ENCODE measurements around the gene SGCD. TPM values are rescaled to one million over a fixed set of nuclear protein-coding genes. Genes with fewer than 3 reads are reported as not detected.

Gene SGCD
- total RNA-seq, 1 experiment from 2014 or later = not detected

DNA sequence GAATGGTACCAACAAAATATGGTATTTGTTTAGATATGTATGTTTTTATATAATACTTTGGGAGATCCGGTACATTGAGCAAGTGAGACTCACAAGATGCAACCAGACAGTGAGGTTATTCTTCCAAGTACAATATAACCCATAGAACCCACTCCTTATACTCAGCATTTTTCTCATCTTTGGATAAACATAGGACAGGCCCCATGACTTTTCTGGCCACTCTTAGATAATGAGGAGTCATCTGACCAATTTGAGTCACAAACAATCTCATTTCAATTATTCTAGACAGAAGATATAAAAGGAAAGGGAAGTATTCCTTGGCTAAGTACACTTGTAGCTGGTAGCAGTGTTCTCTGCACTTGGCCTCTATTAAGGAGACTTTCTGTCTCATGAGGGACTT is 150.2 kb downstream of the SGCD start:
- no peaks in the 10 kb centered on the region for H3K79me2 ChIP-seq (ENCODE audit: insufficient read depth, low read length)
- no peaks in the 10 kb centered on the region for H3K9me2 ChIP-seq (ENCODE audit: insufficient read depth)
- H3K4me3 ChIP-seq (replicated peaks in 1 of 2; ENCODE audit: low read depth in 1 of 2, low read length in 2 of 2) = no peak overlapping the region
- no peaks in the 10 kb centered on the region for H3K4me1 ChIP-seq (ENCODE audit: control insufficient read depth in 1 of 2, insufficient read depth in 2 of 2, low read length in 2 of 2)
- no peak overlapping the region for H2AFZ ChIP-seq (ENCODE audit: low read depth, low read length, poor library complexity, severe bottlenecking)
- TF ChIP-seq RAD21 (IDR thresholded peaks at IDR 0.05; ENCODE audit: low read depth) (no peak), REST (IDR thresholded peaks at IDR 0.05; ENCODE audit: low read depth) (no peak), EZH2 (IDR thresholded peaks at IDR 0.05) (no peak)
- H3K36me3 ChIP-seq (ENCODE audit: control insufficient read depth in 1 of 2, insufficient read depth in 2 of 2, low read length in 2 of 2) = no peaks in the 10 kb centered on the region
- no peaks in the 10 kb centered on the region for H3K27me3 ChIP-seq (ENCODE audit: insufficient read depth, low read length)
- no peak overlapping the region for H3K9ac ChIP-seq (ENCODE audit: low read length)
- H4K20me1 ChIP-seq (ENCODE audit: insufficient read depth) = no peaks in the 10 kb centered on the region
- intact Hi-C loops (cut with micrococcal nuclease) = no loop called here
- H3K27ac ChIP-seq (ENCODE audit: low read depth, low read length) = no peak overlapping the region
- RAD21 ChIA-PET (ENCODE audit: low non-redundant PET in 1 of 2, low total read pairs in 2 of 2, uncharacterized antibody in 2 of 2, unreplicated experiment in 2 of 2) = no interaction called here
- CTCF ChIA-PET = no interaction called here
- ATAC-seq (no peak), DNase-seq (ENCODE audit: low read depth, low spot score) (no peak)
- POLR2A ChIA-PET = no interaction called here
- no peak overlapping the region for H3K4me2 ChIP-seq (ENCODE audit: low read length)
- no TSS peak for BruUV-seq (replicated peaks)
- H3K9me3 ChIP-seq (ENCODE audit: control insufficient read depth in 1 of 2, insufficient read depth in 1 of 2, low read depth in 1 of 2, low read length in 2 of 2) = no peaks in the 10 kb centered on the region; a peak in 1 of 4 replicates

DNA sequence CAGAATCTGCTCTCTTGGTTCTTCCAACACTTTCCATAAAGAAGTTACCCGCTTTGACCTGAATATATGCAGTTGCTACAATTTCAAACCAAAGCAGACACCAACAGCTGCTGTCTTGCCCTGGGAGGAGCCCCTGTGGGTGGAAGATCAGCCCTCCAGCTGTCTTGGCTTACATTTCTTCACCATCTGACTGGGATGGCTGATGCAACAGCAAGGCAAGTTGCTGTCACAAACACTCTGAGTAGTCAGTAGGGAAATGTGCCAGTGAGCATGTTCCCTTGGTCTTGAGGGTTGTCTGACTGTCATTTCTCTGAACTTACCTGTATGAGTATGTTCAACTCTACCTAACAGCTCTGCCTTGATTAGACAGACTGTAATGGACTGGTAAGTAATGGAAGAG is 152.9 kb downstream of the SGCD start:
- Histone ChIP-seq H3K4me2 (ENCODE audit: low read length) (no peak overlapping the region), H3K79me2 (ENCODE audit: insufficient read depth, low read length) (no peaks in the 10 kb centered on the region), H3K4me1 (ENCODE audit: control insufficient read depth in 1 of 2, insufficient read depth in 2 of 2, low read length in 2 of 2) (no peaks in the 10 kb centered on the region), H3K36me3 (ENCODE audit: control insufficient read depth in 1 of 2, insufficient read depth in 2 of 2, low read length in 2 of 2) (no peaks in the 10 kb centered on the region), H3K4me3 (replicated peaks in 1 of 2; ENCODE audit: low read depth in 1 of 2, low read length in 2 of 2) (no peak overlapping the region), H3K27me3 (ENCODE audit: insufficient read depth, low read length) (no peaks in the 10 kb centered on the region), H3K9me3 (ENCODE audit: control insufficient read depth in 1 of 2, insufficient read depth in 1 of 2, low read depth in 1 of 2, low read length in 2 of 2) (no peaks in the 10 kb centered on the region; a peak in 1 of 4 replicates), H3K9ac (ENCODE audit: low read length) (no peak overlapping the region), H2AFZ (ENCODE audit: low read depth, low read length, poor library complexity, severe bottlenecking) (no peak overlapping the region), H3K9me2 (ENCODE audit: insufficient read depth) (no peaks in the 10 kb centered on the region), H3K27ac (ENCODE audit: low read depth, low read length) (no peak overlapping the region), H4K20me1 (ENCODE audit: insufficient read depth) (no peaks in the 10 kb centered on the region)
- no peak for DNase-seq (ENCODE audit: low read depth, low spot score)
- ChIA-PET POLR2A (no interaction called here), RAD21 (ENCODE audit: low non-redundant PET in 1 of 2, low total read pairs in 2 of 2, uncharacterized antibody in 2 of 2, unreplicated experiment in 2 of 2) (no interaction called here), CTCF (no interaction called here)
- ATAC-seq = no peak
- BruUV-seq (replicated peaks) = no TSS peak
- intact Hi-C loops (cut with micrococcal nuclease) = no loop called here
- TF ChIP-seq, protein P1, sequence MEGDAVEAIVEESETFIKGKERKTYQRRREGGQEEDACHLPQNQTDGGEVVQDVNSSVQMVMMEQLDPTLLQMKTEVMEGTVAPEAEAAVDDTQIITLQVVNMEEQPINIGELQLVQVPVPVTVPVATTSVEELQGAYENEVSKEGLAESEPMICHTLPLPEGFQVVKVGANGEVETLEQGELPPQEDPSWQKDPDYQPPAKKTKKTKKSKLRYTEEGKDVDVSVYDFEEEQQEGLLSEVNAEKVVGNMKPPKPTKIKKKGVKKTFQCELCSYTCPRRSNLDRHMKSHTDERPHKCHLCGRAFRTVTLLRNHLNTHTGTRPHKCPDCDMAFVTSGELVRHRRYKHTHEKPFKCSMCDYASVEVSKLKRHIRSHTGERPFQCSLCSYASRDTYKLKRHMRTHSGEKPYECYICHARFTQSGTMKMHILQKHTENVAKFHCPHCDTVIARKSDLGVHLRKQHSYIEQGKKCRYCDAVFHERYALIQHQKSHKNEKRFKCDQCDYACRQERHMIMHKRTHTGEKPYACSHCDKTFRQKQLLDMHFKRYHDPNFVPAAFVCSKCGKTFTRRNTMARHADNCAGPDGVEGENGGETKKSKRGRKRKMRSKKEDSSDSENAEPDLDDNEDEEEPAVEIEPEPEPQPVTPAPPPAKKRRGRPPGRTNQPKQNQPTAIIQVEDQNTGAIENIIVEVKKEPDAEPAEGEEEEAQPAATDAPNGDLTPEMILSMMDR (IDR thresholded peaks at IDR 0.05 in 2 of 3, conservative IDR thresholded peaks at IDR 0.05 in 1 of 3; ENCODE audit: borderline replicate concordance in 1 of 3, insufficient read depth in 1 of 3, low read depth in 2 of 3, low read length in 2 of 3) = no peak
- TF ChIP-seq ZFX (IDR thresholded peaks at IDR 0.05) (no peak), ELF1 (IDR thresholded peaks at IDR 0.05; ENCODE audit: borderline replicate concordance, low read depth) (no peak), CEBPB (IDR thresholded peaks at IDR 0.05; ENCODE audit: low read depth) (no peak), SP1 (IDR thresholded peaks at IDR 0.05; ENCODE audit: low read depth) (no peak), REST (IDR thresholded peaks at IDR 0.05; ENCODE audit: low read depth) (no peak), POLR2A (IDR thresholded peaks at IDR 0.05; ENCODE audit: borderline replicate concordance, extremely low read depth, insufficient read depth, insufficient read length) (no peak), ZNF274 (IDR thresholded peaks at IDR 0.05; ENCODE audit: low read depth, low read length) (no peak), TCF7L2 (IDR thresholded peaks at IDR 0.05; ENCODE audit: borderline replicate concordance, extremely low read depth, insufficient read depth, insufficient read length) (no peak), FOSL1 (IDR thresholded peaks at IDR 0.05; ENCODE audit: low read depth) (no peak), SIN3A (IDR thresholded peaks at IDR 0.05; ENCODE audit: low read depth) (no peak)

Measured in HCT116 (cell line).